Measurements from ENCODE around the gene HK2.
"Not testable (repeated sequence)": the region's sequence is repeated elsewhere in the genome, so short reads cannot be mapped to it uniquely, and the experiment has no call there.

The HK2 gene

DNA sequence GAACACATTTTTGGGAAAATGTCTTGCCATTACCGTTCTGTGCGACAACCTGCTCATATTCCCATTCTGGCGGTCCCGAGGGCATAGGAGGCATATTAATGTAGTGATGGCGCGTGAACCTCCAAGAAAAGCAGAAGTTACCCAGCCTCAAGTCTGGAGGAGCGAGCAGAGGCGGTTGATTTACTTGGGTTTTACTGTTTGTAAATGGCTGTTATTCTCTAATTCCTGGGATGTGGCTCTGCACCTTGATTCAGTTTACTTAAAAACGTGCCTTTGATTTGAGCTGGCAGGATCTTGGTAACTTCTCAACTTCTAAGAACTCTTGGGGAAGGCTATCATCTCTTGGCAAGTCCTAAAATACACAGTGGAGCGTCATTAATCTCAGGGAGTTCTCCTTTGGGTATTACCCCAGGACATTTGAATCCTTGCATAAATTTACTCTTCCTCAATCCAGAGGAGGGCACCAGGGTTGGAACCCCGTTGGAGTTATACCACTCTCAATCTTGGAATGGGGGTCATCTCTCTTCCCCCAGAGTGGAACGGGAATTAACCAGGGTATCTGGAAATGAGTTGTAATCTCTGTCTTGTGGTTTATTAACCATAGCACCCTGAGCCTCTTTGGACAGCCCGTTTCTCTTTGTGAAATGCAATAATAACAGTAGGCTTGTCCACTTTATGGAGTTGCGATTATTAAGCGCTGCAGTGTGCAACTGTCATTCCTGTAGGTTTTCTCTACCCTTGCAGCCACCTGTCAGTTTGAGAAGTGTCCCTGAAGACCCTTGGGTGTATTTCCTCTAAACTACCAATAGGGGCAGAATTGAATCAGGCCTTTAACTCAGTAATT is 2.1 kb downstream of the HK2 start:
- DNase-seq, result no peak

GRCh38 chr2:74836675-74837401 is 2.9 kb downstream of the HK2 start:
- no peak for DNase-seq

- no peak for DNase-seq
These were observed 7.7 kb downstream of the HK2 start for GRCh38 chr2:74841641-74842040.

GRCh38 chr2:74843433-74843832 is 9.5 kb downstream of the HK2 start:
- DNase-seq, result no peak

- peak; percentile 26 for DNase-seq
These were observed 10.0 kb downstream of the HK2 start for GRCh38 chr2:74843899-74844298.

GRCh38 chr2:74844752-74845151 is 10.8 kb downstream of the HK2 start:
- DNase-seq, result no peak

- peak; percentile 29 for DNase-seq
These were observed 11.4 kb downstream of the HK2 start for GRCh38 chr2:74845217-74845751.

DNA sequence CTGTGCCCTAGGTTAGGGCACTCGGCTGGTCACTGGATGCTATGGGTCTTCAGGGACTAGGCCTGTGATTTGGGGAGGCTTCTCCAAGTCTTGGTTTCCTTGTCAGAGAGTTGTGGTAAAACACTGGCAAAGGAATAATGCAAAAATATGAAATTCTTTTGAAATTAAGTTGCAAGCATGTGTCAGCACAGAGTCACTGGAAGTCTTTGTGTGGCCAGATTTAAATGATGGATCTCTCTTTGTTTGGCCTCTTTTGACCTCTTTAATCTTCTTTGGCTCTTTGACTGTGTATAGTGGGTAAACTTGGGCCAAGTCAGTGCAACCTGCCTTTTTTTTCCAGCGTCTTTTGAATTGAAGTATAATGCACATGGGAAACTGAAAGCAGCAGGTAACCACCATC is 12.1 kb downstream of the HK2 start:
- DNase-seq, result no peak

- no peak for DNase-seq
These were observed 12.6 kb downstream of the HK2 start for GRCh38 chr2:74846481-74846880.

DNA sequence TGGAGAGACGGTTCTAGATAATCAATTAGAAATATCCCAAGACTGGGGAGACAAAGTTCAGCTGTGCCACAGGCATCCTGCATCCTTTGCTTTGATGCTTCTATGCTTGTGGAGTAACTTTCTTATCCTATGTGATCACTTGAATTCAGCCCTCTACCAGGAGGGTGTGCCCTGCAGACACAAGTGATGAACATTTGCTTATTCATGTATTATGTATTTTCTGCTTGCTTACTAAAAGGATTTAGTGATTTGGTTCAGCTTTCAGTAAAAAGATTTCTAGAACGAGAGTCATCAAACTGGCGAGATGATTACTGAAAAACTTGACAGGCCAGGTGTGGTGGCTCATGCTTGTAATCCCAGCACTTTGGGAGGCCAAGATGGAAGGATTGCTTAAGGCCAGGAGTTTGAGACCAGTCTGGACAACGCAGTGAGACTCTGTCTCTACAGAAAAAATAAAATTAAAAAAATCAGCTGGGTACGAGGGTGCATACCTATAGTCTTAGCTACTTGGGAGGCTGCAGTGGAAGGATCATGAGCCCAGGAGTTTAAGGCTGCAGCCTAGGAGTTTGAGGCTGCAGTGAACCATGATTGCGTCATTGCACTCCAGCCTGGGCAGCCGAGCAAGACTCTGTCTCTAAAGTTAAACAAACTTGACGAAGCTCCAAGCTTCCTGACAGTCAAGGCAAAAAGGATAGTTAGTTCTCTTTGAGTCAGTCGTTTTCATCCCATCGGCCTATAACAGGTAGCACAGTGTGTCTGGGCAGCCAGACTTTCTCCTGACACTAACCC is 13.3 kb downstream of the HK2 start:
- DNase-seq, result no peak

- peak; percentile 18 for DNase-seq
These were observed 15.4 kb downstream of the HK2 start for GRCh38 chr2:74849228-74849892.

DNA sequence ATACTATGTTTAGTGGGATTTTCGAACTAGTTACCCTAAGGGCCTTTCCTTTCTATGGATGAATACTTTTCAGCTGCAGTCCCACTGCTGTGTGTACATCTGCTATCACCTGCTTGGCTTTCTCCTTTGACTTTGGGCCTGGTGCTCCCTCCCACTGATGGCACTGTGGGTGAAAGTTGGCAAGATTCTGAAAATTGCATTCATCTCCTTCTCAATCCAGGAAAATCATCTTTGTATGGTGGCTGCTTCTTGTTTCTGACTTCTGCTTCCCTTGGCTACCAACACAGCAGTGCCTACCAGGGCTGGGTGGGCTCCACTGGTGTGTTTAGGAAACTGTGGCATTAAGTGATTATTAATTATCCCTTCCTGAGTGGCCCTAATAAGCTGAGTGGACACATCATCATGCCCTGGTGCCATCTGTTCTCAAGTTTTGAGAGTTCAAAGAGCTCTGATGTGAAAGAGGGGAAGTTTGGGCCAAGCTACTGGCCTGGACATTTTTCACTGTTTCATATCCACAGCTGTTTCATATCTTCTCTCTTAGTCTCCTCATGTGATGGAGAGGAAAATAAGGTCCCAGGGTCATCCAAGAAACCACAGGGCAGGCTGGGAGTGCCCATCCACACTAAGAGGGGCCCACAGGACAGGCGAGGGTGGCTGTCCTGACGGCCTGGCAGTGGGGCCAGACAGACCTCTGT is 16.7 kb downstream of the HK2 start:
- DNase-seq, result no peak

DNA sequence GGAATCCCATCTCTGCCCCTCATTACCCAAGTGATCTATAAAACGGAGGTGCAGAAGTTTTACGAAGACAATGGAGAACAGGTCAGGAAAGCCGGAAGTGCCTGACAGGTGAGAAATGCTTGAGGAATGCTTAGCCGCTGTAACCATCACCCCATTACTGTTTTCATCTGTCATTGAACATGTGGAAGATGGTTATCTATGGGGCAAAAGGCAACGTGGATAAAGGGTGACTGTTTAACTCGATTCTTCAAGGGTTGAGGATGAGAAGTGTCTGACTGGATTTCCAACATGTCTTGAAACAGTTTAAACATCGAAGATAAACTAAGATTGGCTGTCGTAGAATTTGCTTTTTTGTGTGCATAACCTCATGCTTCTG is 17.3 kb downstream of the HK2 start:
- no peak for DNase-seq

GRCh38 chr2:74853360-74853759 is 19.4 kb downstream of the HK2 start:
- not testable (repeated sequence) for DNase-seq

GRCh38 chr2:74854401-74854800 is 20.5 kb downstream of the HK2 start:
- no peak for DNase-seq

GRCh38 chr2:74855114-74855707 is 21.3 kb downstream of the HK2 start:
- DNase-seq, result not testable (repeated sequence)

GRCh38 chr2:74856004-74856578 is 22.2 kb downstream of the HK2 start:
- DNase-seq, result no peak

- DNase-seq, result no peak
These were observed 22.7 kb downstream of the HK2 start for GRCh38 chr2:74856599-74856998.

DNA sequence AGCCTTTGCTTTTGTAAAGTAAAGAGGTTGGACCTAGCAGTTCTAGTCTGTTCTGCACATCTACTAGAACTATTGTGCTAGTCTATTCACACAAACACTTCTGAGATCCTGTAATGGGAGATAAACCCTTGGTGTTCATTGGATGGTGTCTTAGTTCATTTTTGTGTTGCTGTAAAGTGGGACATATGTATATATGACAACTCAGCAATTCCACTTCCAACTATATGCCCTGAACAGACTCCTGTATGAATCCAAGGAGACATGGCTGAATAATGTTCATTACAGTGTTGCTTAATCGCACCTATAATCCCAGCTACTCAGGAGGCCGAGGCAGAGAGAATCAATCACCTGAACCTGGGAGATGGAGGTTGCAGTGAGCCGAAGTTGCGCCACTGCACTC is 23.3 kb downstream of the HK2 start:
- DNase-seq, result no peak

DNA sequence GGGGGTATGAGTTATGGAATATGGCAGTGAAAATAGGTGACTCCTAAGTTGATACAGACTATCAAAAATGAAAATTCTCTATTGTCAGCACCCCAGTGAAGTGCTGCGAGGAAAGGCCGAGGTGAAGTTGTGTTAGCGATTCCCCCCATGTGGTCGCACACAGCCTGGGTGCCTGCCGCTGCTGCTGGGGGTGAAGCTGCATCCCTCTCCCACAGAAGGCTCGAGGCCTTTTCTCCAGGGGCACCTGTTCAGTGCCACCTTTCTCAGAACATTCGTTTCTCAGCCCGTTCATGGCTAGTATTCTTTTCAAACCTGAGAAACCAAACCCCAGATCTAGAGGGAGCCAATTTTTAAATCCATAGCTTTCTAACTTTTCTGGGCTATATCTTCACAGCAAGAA is 23.8 kb downstream of the HK2 start:
- DNase-seq, result no peak

- no peak for DNase-seq
These were observed 24.4 kb downstream of the HK2 start for GRCh38 chr2:74858281-74858680.

Data from stimulated activated CD4-positive, alpha-beta T cell treated with anti-CD3 and anti-CD28 coated beads, Interleukin-4, amount 100 ng/mL, for 1 hour (primary cell).